Raji (cell line): ENCODE measurements around the gene NFKBIA.
A peak's percentile ranks its signal among the peaks of the same experiment; 100 is the strongest.

Source experiments
- POLR2A ChIP-seq: IDR thresholded peaks from 2 replicates; pipeline ENCODE4 v1.6.1; 2011; ENCODE audit warnings: low read depth, low read length, control low read depth; ENCODE audit not compliant: insufficient read depth

The NFKBIA gene

DNA sequence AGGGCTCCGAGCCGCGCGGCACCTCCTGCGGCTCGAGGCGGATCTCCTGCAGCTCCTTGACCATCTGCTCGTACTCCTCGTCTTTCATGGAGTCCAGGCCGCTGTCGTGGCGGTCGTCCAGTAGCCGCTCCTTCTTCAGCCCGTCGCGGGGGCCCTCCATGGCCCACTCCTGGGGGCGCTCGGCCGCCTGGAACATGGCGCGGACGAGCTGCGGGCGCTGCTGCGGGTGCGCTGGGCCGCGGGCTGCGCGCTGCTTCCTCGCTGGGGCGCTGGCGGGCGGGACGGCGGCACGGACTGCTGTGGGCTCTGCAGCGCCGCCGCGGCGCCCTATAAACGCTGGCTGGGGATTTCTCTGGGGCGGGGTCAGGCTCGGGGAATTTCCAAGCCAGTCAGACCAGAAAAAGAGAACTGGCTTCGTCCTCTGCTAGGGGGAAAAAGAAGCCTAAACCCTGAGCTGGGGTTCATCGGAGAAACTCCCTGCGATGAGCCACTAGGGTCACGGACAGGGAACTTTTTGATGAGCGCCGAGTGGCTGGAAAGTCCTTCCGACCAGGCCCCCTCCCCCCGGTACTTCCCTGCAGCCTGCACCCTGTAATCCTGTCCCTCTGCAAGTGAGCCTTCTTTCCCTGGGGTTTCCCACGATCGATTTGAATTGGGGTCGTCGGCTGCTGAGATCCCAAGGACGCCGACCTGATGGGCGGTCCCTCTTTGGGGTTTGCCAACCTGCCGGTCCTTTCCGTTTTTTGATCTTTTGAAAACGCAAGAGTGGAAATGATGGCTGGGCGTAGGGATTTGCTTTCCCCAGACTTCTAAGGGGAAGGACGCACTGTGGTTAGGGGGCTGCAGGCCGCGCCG is at the start of gene NFKBIA:
Gene NFKBIA (minus strand): TSS at position 301 of the 855 bp plus-strand sequence. CDS start 105 bp downstream, at position 196.
- peak; percentile 89 for TF ChIP-seq POLR2A

- no peak for TF ChIP-seq POLR2A
Observed at GRCh38 chr14:35446450-35446849, 41.9 kb upstream of the NFKBIA start.

GRCh38 chr14:35444104-35444503 is 39.6 kb upstream of the NFKBIA start:
- no peak for TF ChIP-seq POLR2A

GRCh38 chr14:35441160-35441559 is 36.6 kb upstream of the NFKBIA start:
- no peak for TF ChIP-seq POLR2A

DNA sequence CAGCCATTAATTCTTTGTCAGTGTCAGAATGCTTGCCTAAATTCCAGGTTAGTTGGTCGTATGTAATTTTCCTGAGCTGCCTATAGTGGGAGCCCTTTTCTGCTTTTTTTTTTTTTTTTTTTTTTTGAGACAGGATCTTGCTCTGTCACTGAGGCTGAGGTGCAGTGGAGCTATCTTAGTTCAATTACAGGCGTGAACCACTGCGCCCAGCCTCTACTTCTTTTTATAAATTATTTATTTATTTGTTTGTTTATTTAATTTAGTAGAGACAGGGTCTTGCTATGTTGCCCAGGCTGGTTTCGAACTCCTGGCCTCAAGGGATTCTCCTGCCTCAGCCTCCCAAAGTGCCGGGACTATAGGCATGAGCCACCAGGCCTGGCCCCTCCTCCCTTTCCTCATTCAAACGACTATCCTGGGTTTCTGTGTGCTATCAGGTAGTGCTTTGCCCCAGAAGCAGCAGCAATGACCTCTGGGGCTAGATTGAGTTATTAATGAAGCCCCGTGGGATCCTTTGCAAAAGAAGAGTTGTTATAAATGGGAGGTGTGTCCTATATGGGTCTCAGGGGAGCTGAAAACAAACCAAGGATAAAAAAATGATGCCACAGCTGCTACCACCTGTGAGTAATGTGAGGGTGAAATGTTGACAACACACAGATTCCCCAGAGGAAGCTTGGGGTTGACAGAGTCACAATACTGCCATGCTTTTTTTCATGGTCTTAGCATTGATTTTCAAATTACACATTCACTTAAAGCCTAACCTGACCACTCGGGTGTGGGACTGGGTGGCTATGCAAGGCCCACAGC is 34.6 kb upstream of the NFKBIA start:
- no peak for TF ChIP-seq POLR2A

GRCh38 chr14:35435177-35435576 is 30.6 kb upstream of the NFKBIA start:
- no peak for TF ChIP-seq POLR2A

DNA sequence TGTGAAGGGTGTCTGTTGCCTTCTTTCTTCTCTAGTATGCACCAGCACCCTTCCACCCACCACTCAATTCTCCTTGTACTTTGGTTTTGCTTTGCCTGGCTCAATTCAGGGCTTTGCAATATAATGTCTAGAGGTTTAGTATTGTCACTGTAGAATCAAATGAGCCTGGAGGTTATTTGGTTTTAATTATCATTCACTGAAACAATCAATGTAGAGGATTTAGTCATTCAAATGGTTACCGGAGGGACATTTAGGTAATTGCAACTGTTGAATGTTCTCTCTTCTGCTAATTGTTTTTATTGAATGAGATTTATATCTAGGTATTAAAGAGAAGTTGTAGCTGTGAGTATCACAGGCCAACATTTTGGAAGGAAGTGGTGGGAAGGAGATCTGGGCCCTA is 29.3 kb upstream of the NFKBIA start:
- TF ChIP-seq POLR2A, result no peak

DNA sequence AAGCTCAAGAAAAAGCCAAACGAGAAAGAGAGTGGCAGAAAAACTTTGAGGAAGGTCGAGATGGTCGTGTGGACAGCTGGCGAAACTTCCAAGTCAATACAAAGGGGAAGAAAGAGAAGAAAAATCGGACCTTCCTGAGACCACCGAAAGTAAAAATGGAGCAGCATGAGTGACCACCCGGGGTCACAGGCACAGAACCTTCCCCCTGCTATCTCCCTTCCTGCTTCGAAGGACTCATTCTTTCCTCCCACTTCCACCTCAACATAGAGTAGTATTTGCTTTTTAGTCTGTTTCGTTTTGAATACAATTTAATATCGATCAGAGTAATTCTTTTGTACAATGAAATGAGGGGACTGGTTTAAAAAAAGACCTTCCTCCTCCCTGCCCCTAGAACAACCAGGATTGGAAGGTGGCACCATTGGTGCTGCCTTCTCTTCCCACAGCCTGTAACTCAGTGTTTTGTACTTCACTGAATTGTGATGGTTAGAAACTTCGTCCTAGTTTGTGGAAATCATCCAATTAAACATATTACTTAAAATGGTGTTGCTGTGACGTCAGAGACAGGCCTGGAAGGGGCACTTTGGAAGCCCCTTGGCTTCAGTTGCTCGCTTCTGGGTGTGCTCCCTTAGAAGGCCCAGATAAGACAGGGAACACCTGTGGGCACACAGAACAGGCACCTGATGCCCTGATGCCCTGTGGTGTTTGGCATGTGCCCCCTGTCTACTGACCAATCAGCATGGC is 26.1 kb upstream of the NFKBIA start:
- TF ChIP-seq POLR2A, result no peak

- no peak for TF ChIP-seq POLR2A
Observed at GRCh38 chr14:35429951-35430350, 25.4 kb upstream of the NFKBIA start.

GRCh38 chr14:35425850-35426249 is 21.3 kb upstream of the NFKBIA start:
- no peak for TF ChIP-seq POLR2A

DNA sequence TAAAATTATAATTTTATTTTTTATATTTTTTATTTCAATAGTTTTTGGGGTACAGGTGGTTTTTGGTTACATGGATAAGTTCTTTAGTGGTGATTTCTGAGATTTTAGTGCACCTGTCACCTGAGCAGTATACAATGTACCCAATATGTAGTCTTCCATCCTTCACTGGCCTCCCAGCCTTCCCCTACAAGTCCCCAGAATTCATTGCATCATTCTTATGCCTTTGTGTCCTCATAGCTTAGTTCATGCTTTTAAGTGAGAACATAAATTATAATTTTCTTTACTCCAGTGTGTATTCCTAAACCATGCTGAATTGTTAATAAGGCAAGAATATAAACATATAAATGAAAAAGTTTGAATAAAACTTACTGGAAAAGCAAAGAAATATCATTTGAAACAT is 19.1 kb upstream of the NFKBIA start:
- TF ChIP-seq POLR2A, result no peak

DNA sequence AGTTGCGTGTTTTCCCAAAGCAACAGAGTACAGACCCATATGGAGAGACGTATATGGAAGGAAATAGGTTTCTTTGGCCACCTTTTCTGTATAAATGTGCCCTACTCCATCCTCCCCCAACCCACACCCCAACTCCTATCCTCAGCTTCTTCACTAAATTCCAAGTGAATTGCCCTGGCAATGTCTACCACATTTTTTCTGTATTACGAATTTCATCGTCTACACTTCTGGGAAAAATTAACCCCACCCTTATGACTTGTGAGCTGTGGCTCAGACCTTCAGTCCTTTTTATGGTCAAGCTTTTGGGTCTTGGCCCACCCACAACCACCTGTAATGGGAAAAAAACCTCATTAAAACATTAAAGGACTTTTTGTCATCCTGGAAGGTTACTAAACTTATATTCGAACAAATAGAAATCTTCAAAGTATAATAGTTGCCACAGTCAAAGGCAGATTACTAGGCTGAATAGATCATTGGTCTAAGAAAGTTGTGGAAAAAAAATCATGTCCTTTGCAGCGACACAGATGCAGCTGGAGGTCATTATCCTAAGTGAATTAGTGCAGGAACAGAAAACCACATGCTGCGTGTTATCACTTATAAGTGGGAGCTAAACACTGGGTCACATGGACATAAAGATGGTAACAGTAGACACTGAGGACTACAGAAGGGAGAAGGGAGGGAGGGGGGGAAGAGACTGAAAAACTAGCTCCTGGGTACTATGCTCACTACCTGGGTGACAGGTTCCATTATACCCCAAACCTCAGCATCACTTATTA is 15.7 kb upstream of the NFKBIA start:
- no peak for TF ChIP-seq POLR2A

DNA sequence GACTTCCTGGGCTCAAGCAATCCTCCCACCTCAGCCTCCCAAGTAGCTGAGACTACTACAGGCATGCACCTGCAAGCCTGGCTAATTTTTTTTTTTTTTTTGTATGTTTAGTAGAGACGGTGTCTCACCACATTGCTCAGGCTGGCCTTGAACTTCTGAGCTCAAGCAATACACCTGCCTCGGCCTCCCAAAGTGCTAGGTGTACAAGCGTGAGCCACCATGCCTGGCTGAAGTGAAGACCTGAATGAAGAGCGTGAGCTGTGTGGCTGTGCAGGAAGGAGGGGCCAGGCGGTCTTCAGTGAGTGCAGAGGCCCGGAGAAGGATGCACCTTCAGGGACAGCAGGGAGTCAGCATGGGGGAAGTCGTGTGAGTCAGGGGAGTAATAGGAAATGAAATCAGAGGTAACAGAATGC is 14.9 kb upstream of the NFKBIA start:
- no peak for TF ChIP-seq POLR2A

GRCh38 chr14:35418093-35418492 is 13.5 kb upstream of the NFKBIA start:
- TF ChIP-seq POLR2A, result no peak
